ENCODE data around the gene TNPO3.

GRCh38 chr7:129074994-129075393 lies 20.1 kb upstream of the TNPO3 start:
- TF ChIP-seq CTCF (IDR thresholded peaks at IDR 0.05), result no peak
- no peak for TF ChIP-seq EP300 (IDR thresholded peaks at IDR 0.05; ENCODE audit: low read depth)
- no peak for TF ChIP-seq POLR2AphosphoS5 (IDR thresholded peaks at IDR 0.05)
- no peak for TF ChIP-seq POLR2A (IDR thresholded peaks at IDR 0.05)
